Fibroblast of villous mesenchyme (primary cell): ENCODE data around the gene RANBP17. TPM values are rescaled to one million over a fixed set of nuclear protein-coding genes. Genes with fewer than 3 reads are reported as not detected.

Experiments
- DNase-seq: peaks from one replicate; pipeline ENCODE4 v3.0.0-alpha.2; 2010; ENCODE audit warnings: low read depth
- H3K4me3 ChIP-seq: 2 replicates; pipeline ENCODE4 v1.5.1; 2011; ENCODE audit warnings: low read depth, mild to moderate bottlenecking, low read length
- CTCF ChIP-seq: IDR thresholded peaks from 2 replicates; pipeline ENCODE4 v1.5.1; 2012; ENCODE audit warnings: low read depth, mild to moderate bottlenecking, low read length; ENCODE audit not compliant: insufficient read depth
- total RNA-seq: library from RNA; depleted of rRNA; stranded (reverse); fragments of >200 nt; gene quantifications from 2 replicates; pipeline ENCODE4 v1.2.3, GENCODE V29; 2012

The RANBP17 gene
- total RNA-seq, 1 donor: 33.7 TPM

- no peak for DNase-seq
- TF ChIP-seq CTCF: no peak
- no peak overlapping the region for H3K4me3 ChIP-seq
These were observed 437.4 kb downstream of the RANBP17 start for GRCh38 chr5:171299228-171299627.

GRCh38 chr5:171299851-171300250 is 438.0 kb downstream of the RANBP17 start:
- no peak for DNase-seq
- H3K4me3 ChIP-seq: no peak overlapping the region
- TF ChIP-seq CTCF: no peak

- TF ChIP-seq CTCF: no peak
- no peak overlapping the region for H3K4me3 ChIP-seq
- no peak for DNase-seq
These were observed 438.5 kb downstream of the RANBP17 start for GRCh38 chr5:171300358-171300757.

GRCh38 chr5:171306166-171306565 is 444.3 kb downstream of the RANBP17 start:
- DNase-seq: no peak
- TF ChIP-seq CTCF: no peak
- H3K4me3 ChIP-seq: no peak overlapping the region

- TF ChIP-seq CTCF: no peak
- H3K4me3 ChIP-seq: no peak overlapping the region
- DNase-seq: no peak
These were observed 445.2 kb downstream of the RANBP17 start for GRCh38 chr5:171306781-171307591.

- H3K4me3 ChIP-seq: no peak overlapping the region
- TF ChIP-seq CTCF: no peak
- no peak for DNase-seq
These were observed 446.1 kb downstream of the RANBP17 start for GRCh38 chr5:171307789-171308452.
